Activated T-cell treated with anti-CD3 and anti-CD28 coated beads, Interleukin-2, amount 50 U/mL, for 24 hours (primary cell): Measurements from ENCODE around the gene RARG.

Experiments used
- DNase-seq: peaks from one replicate; pipeline ENCODE4 v3.0.0-alpha.2; 2020
- H3K27ac Mint-ChIP-seq: 2 replicates; pipeline ENCODE4 v1.8.0; 2020; ENCODE audit warnings: mild to moderate bottlenecking, mixed read lengths
- H3K27me3 Mint-ChIP-seq: 2 replicates; pipeline ENCODE4 v1.8.0; 2020; ENCODE audit warnings: mixed read lengths
- H3K36me3 Mint-ChIP-seq: 2 replicates; pipeline ENCODE4 v1.8.0; 2020; ENCODE audit warnings: low read depth, mixed read lengths
- H3K4me1 Mint-ChIP-seq: 2 replicates; pipeline ENCODE4 v1.8.0; 2020; ENCODE audit warnings: low read depth, mixed read lengths
- H3K4me3 Mint-ChIP-seq: 2 replicates; pipeline ENCODE4 v1.8.0; 2020; ENCODE audit warnings: mild to moderate bottlenecking, moderate library complexity, mixed read lengths
- H3K9me3 Mint-ChIP-seq: 2 replicates; pipeline ENCODE4 v1.8.0; 2020; ENCODE audit warnings: mixed read lengths

RARG gene

GRCh38 chr12:53222170-53222721, 9.8 kb downstream of the RARG start:
- Mint-ChIP-seq H3K9me3 (no peaks in the 10 kb centered on the region), H3K4me3 (peak overlapping the region; percentile 69), H3K4me1 (peaks cover 77% of the 10 kb centered on the region)

GRCh38 chr12:53221203-53222080, 10.6 kb downstream of the RARG start:
- H3K27me3 Mint-ChIP-seq = no peaks in the 10 kb centered on the region

More at GRCh38 chr12:53222170-53222721, 9.8 kb downstream of the RARG start:
- no peaks in the 10 kb centered on the region for H3K27me3 Mint-ChIP-seq
- DNase-seq = no peak
- H3K27ac Mint-ChIP-seq = peak overlapping the region; percentile 83
- H3K36me3 Mint-ChIP-seq = peaks cover 20% of the 10 kb centered on the region

GRCh38 chr12:53220694-53221202, 11.3 kb downstream of the RARG start:
- Mint-ChIP-seq H3K27ac (peak overlapping the region; percentile 91), H3K36me3 (peaks cover 20% of the 10 kb centered on the region), H3K4me1 (peaks cover 84% of the 10 kb centered on the region), H3K4me3 (peak overlapping the region; percentile 89), H3K9me3 (no peaks in the 10 kb centered on the region), H3K27me3 (no peaks in the 10 kb centered on the region)
- DNase-seq = no peak

More at GRCh38 chr12:53221203-53222080, 10.6 kb downstream of the RARG start:
- Mint-ChIP-seq H3K4me3 (peak overlapping the region; percentile 89), H3K27ac (peak overlapping the region; percentile 91), H3K9me3 (no peaks in the 10 kb centered on the region), H3K4me1 (peaks cover 80% of the 10 kb centered on the region), H3K36me3 (peaks cover 16% of the 10 kb centered on the region)
- peak; percentile 85 for DNase-seq

- H3K4me1 Mint-ChIP-seq = peaks cover 84% of the 10 kb centered on the region
- peak overlapping the region; percentile 89 for H3K4me3 Mint-ChIP-seq
- H3K36me3 Mint-ChIP-seq = peaks cover 25% of the 10 kb centered on the region
- H3K27me3 Mint-ChIP-seq = no peaks in the 10 kb centered on the region
- H3K27ac Mint-ChIP-seq = peak overlapping the region; percentile 96
- no peaks in the 10 kb centered on the region for H3K9me3 Mint-ChIP-seq
- DNase-seq = peak; percentile 84
These were observed 11.9 kb downstream of the RARG start for GRCh38 chr12:53219956-53220693.

- peak; percentile 84 for DNase-seq
- H3K27me3 Mint-ChIP-seq = no peaks in the 10 kb centered on the region
- peak overlapping the region; percentile 89 for H3K4me3 Mint-ChIP-seq
- peak overlapping the region; percentile 96 for H3K27ac Mint-ChIP-seq
- H3K9me3 Mint-ChIP-seq = no peaks in the 10 kb centered on the region
- peaks cover 30% of the 10 kb centered on the region for H3K36me3 Mint-ChIP-seq
- peaks cover 80% of the 10 kb centered on the region for H3K4me1 Mint-ChIP-seq
These were observed 12.6 kb downstream of the RARG start for GRCh38 chr12:53219292-53219955.

GRCh38 chr12:53218551-53219291, 13.3 kb downstream of the RARG start:
- Mint-ChIP-seq H3K4me1 (peaks cover 80% of the 10 kb centered on the region), H3K9me3 (no peaks in the 10 kb centered on the region), H3K27ac (peak overlapping the region; percentile 96), H3K36me3 (peaks cover 37% of the 10 kb centered on the region), H3K27me3 (no peaks in the 10 kb centered on the region), H3K4me3 (peak overlapping the region; percentile 89)
- peak; percentile 63 for DNase-seq

- Mint-ChIP-seq H3K4me1 (peaks cover 81% of the 10 kb centered on the region), H3K4me3 (peak overlapping the region; percentile 89), H3K36me3 (peaks cover 45% of the 10 kb centered on the region), H3K27me3 (no peaks in the 10 kb centered on the region), H3K9me3 (no peaks in the 10 kb centered on the region), H3K27ac (peak overlapping the region; percentile 96)
- DNase-seq = no peak
These were observed 14.1 kb downstream of the RARG start for GRCh38 chr12:53217931-53218307.

- peak overlapping the region; percentile 89 for H3K4me3 Mint-ChIP-seq
These were observed 14.7 kb downstream of the RARG start for GRCh38 chr12:53217051-53217930.

GRCh38 chr12:53215497-53215896, 16.5 kb downstream of the RARG start:
- no peak for DNase-seq
- Mint-ChIP-seq H3K9me3 (no peaks in the 10 kb centered on the region), H3K4me1 (peaks cover 77% of the 10 kb centered on the region), H3K27me3 (no peaks in the 10 kb centered on the region), H3K36me3 (peaks cover 68% of the 10 kb centered on the region), H3K27ac (peak overlapping the region; percentile 96), H3K4me3 (no peak overlapping the region)

More at GRCh38 chr12:53217051-53217930, 14.7 kb downstream of the RARG start:
- H3K27ac Mint-ChIP-seq = peak overlapping the region; percentile 96
- H3K4me1 Mint-ChIP-seq = peaks cover 79% of the 10 kb centered on the region
- no peaks in the 10 kb centered on the region for H3K27me3 Mint-ChIP-seq
- peak; percentile 72 for DNase-seq
- peaks cover 51% of the 10 kb centered on the region for H3K36me3 Mint-ChIP-seq
- H3K9me3 Mint-ChIP-seq = no peaks in the 10 kb centered on the region

- peaks cover 78% of the 10 kb centered on the region for H3K4me1 Mint-ChIP-seq
- no peak for DNase-seq
- no peaks in the 10 kb centered on the region for H3K27me3 Mint-ChIP-seq
- H3K9me3 Mint-ChIP-seq = no peaks in the 10 kb centered on the region
- H3K4me3 Mint-ChIP-seq = no peak overlapping the region
- H3K36me3 Mint-ChIP-seq = peaks cover 74% of the 10 kb centered on the region
- peak overlapping the region; percentile 96 for H3K27ac Mint-ChIP-seq
These were observed 17.1 kb downstream of the RARG start for GRCh38 chr12:53214687-53215455.

- H3K27ac Mint-ChIP-seq = peak overlapping the region; percentile 24
- H3K27me3 Mint-ChIP-seq = no peaks in the 10 kb centered on the region
- peaks cover 74% of the 10 kb centered on the region for H3K36me3 Mint-ChIP-seq
- no peak overlapping the region for H3K4me3 Mint-ChIP-seq
- DNase-seq = no peak
- peaks cover 80% of the 10 kb centered on the region for H3K4me1 Mint-ChIP-seq
- no peaks in the 10 kb centered on the region for H3K9me3 Mint-ChIP-seq
These were observed 17.8 kb downstream of the RARG start for GRCh38 chr12:53214221-53214620.

GRCh38 chr12:53213348-53213747, 18.7 kb downstream of the RARG start:
- DNase-seq = peak; percentile 90

More at GRCh38 chr12:53213348-53213747, 18.7 kb downstream of the RARG start:
- Mint-ChIP-seq H3K27ac (peak overlapping the region; percentile 36), H3K9me3 (no peaks in the 10 kb centered on the region), H3K4me1 (peaks cover 82% of the 10 kb centered on the region), H3K27me3 (no peaks in the 10 kb centered on the region), H3K36me3 (peaks cover 72% of the 10 kb centered on the region), H3K4me3 (no peak overlapping the region)
